Measurements from ENCODE around the gene LHPP.

DNA sequence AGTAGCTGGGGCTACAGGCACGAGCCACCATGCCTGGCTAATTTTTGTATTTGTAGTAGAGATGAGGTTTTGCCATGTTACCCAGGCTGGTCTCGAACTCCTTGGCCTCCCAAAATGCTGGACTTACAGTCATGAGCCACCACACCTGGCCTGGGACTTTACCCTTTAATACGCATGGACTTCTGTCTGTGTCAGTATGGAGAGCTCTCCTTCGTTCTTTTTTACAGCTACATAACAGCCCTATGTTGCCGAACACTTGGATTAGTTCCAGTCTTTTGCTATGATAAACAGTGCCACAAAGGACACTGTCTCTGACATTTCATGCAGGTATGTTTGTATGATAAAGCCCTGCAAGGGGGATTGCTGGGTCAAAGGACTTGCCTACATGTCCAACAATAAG lies 32.0 kb upstream of the LHPP start:
- TF ChIP-seq, protein P1, sequence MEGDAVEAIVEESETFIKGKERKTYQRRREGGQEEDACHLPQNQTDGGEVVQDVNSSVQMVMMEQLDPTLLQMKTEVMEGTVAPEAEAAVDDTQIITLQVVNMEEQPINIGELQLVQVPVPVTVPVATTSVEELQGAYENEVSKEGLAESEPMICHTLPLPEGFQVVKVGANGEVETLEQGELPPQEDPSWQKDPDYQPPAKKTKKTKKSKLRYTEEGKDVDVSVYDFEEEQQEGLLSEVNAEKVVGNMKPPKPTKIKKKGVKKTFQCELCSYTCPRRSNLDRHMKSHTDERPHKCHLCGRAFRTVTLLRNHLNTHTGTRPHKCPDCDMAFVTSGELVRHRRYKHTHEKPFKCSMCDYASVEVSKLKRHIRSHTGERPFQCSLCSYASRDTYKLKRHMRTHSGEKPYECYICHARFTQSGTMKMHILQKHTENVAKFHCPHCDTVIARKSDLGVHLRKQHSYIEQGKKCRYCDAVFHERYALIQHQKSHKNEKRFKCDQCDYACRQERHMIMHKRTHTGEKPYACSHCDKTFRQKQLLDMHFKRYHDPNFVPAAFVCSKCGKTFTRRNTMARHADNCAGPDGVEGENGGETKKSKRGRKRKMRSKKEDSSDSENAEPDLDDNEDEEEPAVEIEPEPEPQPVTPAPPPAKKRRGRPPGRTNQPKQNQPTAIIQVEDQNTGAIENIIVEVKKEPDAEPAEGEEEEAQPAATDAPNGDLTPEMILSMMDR (conservative IDR thresholded peaks at IDR 0.05): no peak
- TF ChIP-seq ZFX (IDR thresholded peaks at IDR 0.05): no peak
